GM18498 (cell line): ENCODE results near the gene OTOG.

ENCODE experiments used
- ATAC-seq: cut with Tn5 transposase; IDR thresholded peaks from one replicate; pipeline ENCODE4 v1.9.1; 2021; ENCODE audit warnings: mild to moderate bottlenecking, moderate library complexity; ENCODE audit not compliant: unreplicated experiment

Gene OTOG

DNA sequence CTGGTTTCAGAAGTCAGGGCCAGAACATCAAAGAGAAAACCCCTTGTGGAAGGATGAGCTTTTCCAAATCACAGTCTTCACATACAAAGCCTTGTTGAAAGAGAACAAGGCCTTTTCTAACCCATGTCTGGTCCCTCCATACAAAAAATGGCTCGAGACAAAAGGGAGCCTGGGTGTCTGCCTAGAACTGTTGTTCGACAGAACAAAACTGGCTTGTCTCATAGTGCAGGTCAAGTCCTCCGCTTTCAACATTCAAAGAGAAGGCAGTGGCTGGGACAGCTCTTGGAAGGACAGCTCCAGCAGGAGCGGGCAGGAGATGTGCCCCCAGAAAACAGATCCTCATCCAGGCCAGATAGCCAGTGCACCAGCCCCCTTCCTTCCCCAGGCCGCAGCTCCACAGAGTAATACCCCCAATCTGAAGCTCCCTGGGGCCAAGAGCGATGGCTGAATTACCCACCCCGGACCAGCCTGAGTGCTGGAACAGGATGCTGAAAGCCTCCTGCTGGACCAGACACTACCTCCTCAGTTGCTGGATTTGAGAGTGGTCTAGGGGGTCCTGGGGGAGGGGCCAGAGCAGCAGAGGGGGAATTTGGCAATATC lies 30.4 kb upstream of the OTOG start:
- ATAC-seq: no peak

DNA sequence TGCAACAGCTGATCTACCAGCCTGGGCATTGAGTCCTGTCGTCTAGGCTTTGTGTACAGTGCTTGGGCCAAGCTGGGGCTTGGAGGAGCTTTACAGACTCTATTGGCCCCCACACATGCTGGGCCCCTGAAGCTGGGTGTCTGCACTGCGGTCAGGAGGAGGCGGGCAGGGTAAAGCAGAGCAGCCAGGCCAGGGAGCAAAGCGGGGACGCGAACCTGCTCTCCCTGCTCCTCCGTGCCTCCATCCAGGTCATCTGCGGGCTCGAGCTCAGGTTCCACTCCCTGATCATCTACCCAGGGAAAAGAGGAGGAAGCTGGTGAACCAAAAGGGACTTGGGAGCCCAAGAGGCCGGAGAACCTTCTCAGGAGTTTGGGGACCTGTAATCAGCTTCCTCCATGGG lies 29.9 kb upstream of the OTOG start:
- ATAC-seq: no peak

DNA sequence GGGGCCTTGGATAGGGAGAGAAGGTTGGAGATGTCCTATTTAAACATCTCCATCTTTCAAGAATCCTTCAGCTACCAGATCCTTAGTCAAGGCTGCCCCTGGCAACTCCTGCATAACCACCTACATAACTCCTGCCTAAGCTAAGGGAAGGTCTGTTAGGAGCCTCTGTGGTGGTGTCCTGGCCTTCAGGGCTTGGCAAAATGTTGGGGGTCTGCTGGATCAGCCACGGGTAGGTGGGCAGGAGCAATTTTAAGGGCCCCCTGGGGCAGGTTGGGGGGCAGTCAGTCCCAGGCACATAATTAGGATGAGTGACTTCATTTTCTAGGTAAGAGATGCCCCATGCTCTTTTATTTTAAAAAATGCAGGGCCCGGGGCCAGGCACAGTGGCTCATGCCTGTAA lies 28.7 kb upstream of the OTOG start:
- ATAC-seq: no peak

DNA sequence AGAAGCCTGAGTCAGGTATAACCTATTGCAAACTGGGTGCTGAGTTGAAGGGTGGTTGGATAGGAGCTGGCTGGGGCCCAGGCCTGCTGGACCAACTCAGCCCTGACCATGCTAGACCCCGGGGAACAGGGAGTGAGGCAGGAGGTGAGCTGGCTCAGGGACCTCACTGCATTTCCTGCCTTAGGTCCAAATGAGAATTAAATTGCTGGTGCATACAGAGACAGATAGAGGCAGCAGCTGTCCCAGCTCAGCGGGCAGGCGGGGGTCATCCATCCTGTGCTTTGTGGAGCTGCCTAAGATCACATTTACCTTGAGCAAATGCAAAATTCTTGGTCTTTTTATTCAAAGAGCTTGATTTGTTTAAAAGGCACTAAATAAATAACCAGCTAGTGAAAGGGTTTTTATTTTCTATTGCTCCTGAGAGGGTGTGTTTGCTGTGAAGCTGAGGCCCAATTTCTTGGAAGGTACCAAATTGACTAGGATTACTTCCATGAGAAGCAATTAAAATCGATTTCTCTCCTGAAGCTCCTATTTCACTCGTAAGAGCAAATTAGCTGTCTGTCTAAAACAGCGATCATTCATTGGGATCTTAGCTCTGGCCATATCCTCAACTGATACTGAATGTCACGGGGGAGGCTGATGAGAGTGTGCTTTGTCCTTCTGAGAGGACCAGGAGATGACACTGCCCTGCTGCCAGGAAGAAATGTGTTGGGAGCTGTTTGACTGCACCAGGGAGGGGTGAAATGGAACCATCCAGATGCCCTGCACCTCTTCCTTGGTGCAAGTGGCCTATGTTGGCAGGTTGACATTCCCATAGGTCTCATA lies 27.8 kb upstream of the OTOG start:
- no peak for ATAC-seq

DNA sequence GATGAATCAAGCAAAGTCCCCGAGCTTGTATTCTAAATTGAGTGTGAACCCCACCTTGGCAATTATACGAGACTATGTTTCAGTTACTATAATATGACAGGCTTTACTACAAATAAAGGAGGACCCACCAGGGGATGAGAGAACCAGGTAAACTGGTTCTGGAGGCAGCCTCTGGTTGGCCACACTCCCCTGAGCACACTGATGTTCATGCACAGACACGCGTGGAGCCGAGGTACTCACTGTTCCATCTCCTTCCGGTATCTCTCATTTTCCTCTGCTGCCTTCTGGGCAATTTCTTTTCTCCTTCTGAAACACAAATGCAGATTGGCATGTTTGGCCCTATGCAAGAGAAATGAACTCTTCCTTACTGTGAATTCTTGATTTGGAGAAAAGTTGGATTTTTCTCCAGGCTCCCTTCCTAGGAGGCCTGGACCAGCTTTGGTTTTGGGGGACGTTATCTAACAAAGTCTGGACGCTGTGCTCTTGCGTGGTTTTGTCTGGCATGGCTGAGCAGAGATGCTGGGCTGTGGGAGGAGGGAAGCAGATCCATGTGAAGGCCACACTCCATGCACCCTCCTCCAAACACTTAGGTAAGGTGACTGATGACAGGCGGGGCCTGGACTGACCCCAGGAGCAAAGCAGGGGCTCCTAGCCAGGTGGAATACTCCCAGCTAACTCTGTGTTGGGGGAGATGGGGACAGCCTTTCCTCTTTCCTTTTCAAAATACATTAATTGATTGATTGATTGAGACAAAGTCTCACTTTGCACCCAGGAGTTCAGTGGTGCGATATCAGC lies 25.8 kb upstream of the OTOG start:
- no peak for ATAC-seq

DNA sequence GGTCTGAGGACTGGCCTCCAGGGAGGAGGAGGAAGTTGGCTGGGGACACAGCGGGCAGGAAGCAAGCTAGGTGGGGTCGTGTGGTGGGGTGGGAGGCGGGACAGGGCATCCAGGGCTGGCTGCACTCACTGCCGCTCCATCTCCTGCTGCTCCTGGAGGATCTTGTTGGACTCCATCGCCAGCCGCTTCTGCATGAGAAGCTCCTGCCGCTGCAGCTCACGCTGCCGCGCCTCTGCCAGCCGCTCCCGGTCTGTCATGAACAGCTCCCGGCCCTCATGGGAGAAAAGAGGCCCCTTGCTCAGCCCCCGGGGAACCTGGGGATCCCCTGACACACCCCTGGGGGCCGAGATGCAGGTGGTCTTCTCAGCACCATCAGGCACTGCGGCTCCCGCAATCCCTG lies 24.4 kb upstream of the OTOG start:
- no peak for ATAC-seq

DNA sequence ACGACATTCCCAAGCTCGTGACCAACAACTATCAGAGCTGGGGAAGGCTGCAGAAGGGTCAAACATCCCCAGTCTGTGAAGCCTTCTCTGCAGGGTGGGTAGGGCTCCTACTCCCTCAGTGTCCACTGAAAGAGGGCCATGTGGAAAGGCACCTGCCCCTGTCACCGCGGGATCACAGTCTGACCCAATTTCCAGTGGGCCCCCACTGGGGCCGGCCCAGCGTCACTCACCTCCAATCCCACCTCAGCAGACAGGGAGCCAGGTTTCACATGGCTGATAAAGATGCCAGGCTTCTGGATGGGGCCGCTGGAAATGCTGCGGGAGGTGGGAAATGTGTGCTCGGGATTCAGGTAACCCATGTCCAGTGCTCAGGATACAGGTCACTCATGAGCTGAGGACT lies 22.8 kb upstream of the OTOG start:
- ATAC-seq: no peak

DNA sequence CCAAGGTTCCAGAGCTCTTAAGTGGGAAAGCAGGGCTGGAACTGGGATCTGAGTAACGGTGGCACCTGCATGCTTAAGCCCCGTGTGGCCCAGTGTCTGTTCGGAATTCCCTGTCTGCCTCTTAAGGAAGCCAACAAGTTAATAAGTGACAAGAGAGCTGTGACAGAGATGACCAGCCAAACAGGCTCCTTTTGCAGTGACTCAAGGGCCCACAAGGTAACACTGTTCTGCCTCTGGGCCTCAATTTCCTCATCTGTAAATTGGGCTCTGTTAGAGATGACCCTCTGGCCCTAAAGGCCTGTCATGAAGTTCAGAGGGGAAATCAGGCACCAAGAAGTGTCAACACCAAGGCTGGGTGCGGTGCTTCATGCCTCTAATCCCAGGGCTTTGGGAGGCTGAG lies 21.5 kb upstream of the OTOG start:
- no peak for ATAC-seq

DNA sequence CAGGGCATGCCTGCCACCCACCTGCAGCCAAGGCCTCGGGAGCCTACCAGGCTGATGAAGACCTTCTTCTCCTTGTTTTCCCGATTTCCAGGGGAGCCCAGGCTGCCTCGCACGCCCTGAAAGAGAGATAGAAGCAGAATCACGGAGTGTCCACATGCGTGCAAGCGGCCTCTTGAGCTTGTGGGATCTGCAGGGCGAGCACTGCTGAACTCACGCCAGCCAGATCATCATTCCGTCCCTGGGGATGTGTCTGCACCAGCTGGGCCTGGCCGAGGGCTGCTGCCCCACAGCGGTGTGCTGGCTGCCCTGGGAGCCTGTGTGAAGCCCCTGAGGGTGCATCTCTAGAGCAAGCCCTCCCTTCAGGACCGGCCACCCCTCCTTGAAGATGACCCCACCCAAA lies 20.7 kb upstream of the OTOG start:
- no peak for ATAC-seq

DNA sequence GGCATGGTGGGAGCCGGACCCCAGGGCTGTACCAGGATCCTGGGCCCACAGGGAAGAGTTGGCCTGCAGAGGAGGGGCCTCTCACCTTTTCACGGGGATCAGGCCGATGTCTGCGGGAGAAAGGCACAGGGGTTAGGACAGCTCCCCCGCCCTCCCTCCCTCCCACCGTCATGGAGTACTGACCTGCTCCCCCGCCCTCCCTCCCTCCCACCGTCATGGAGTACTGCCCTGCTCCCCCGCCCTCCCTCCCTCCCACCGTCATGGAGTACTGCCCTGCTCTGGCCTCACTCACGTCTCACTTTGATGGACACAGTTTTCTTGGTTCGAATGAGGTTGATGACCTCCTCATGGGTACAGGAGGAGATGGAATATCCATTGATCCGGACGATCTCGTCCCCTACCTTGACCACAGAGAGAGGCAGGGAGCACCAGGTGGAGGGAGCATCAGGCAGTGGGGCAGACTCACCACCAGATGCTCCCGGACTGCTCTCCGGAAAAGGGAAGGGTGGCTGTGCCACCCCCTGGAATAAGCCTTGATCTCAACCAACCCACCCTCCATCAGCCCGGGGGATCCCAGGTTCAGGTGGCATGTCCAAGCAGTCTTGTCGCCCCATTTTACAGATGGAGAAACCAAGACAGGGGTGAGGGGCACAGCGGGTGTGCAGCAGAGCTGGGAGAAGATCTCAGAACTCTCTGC lies 20.0 kb upstream of the OTOG start:
- no peak for ATAC-seq

DNA sequence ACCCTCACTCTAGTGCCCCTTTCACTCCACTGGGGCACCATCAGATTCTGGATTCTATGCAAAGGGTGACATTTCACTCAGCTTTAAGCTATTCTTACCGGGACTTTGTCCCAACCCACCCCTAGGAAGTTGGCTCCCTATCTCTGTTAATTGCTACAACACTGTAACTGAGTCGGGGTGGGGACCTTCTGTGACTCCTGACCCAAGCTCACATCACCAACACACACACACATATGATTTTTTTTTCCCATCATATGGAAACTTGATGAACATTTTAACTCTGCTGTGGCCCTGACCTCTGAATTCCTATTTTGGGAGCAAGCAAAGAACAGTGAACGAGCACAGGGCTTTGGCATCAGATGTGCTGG lies 19.4 kb upstream of the OTOG start:
- ATAC-seq: no peak

DNA sequence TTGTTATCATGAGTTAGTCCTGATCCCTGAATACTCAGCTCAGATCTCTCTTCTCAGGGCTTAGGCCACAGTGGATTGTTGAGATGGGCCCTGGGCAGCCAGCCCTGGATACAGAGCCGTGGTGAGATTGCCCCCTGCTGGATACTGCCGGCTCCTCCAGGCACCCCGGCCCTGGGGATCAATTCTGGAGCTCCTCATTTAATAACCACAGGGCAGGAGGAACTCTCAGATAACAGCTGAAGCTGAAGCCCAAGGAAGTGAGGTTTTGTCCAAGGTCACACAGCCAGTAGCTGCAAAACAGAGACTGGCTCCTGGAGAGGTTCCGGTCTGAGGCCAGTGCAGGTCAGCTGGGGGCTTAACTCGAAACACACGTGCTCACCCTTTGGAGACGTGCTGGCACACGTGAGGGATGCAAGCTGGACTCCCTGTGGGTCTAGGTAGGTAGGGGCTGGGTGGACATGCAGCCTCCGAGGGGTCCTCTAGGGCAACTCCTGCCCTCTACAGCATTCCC lies 18.8 kb upstream of the OTOG start:
- ATAC-seq: peak; percentile 84

DNA sequence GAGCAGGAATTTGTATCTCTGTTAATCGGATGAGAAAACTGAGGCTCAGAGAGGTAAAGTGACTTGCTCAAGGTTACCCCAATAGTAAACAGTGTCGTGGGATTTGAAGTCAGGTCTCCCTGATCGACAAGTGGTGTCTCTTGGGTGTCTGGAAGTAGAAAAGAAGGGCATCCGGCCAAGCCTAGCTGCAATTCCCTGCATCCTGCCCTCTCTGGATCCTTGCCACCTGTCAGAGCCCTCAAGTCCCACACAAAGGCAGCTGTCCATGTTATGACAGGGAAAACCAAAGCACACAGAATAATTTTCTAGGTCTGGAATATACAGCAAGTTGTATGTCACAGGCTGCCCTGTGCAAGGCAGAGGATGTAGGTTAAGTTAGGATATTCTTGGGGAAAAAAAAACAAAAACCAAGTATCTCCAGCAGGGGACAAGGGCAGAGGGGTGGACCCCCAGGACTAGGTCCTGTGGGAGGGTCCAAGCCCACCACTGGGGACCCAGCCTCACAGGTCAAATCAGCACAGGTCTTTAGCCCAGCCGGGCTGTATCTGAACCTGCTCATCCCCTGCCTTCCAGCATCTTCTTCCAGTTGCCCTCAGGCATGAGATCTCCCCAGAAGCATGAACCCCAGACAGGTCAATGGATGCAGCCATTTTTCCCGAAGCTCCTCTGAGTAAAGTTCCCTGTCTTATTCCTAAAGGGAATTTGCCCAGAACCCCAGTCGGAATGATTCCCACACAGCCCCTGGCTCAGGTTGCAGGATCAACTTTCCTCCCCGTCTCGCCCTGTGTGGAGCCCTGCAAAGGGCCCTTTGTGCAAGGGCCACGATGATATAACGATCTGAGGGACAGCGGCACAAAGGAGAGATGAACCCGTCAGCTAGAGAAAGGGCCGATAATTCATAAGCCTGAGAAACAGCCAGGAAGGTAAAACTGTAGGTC lies 17.9 kb upstream of the OTOG start:
- no peak for ATAC-seq

DNA sequence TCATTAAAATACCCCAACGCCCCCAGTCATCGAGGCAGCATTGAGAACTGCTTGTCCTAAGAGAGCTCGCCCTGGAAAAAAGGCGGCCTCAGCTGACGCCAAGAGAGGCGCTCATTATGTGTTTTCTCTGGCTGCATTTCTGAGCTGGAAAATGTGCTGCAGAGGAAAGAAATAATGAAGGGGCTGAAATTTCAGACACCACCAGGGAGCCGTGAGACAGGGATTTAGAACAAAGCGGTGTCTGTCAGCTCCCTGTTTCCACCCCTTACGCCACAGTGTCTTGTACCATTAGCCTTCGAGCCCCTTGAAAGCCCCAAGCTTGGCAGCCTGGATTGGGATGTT lies 17.2 kb upstream of the OTOG start:
- ATAC-seq: no peak

DNA sequence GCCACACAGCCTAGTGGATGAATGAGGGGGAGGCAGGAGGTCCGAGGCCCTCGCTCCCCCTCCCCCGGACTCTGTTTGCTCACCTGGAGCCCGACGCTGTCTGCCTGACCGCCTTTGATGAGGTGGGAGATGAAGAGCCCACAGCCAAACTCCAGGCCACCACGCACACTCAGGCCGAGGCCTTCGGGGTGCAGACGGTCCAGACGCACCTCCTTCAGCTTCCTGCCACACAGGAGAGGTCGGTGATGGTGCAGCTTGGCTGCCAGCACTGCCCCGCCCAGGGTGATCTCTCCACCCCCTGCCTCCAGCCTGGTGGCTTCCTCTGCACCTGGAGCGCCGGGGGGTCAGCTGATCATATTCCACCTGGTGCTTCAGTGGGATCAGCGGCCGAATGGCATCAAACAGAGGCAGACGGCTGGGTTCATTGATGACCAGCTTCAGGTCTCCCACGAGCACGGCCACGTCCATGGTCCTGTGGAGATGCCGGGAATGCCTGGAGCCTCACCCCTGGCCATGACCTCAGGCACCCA lies 15.9 kb upstream of the OTOG start:
- no peak for ATAC-seq

DNA sequence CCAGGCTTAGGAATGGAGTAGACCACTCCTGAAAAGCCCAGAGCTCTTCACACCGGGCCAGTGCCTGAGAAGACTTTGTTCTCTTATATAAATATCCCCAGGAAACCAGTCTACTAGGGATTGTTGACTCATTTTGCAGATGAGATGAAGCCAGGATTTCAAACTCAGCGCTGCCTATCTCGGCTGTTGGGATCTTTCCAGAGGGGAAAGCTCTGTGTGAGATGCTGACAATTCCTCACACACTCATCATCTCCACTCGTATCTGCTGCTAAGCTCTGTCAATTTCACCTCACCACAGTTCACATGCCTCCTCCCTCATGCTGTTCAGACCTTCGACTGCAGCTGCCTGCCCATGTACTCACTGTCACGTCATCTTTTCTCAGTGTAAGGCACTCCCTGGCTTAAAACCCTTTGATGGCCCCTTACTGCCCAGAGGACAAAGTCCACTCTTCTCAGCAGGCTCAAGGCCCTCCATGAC lies 15.4 kb upstream of the OTOG start:
- no peak for ATAC-seq

DNA sequence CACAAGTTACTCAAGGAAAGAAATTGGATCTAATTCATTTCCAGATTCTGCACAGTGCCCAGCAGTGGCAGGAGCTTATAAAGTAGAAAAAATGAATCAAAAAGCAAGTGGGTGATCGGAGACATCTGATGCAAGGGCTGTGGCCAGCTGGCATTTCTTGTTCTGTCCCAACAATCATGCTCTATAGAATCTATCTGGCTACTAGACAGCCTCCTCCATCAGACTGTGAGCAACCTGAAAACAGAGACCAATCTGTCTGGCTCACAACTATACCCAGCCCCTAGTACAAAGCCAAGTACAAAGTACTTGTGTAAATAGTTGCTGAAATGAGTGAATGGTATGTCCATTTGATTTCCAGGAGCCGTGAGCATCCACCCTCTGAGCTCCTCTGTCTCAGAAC lies 14.3 kb upstream of the OTOG start:
- ATAC-seq: no peak

DNA sequence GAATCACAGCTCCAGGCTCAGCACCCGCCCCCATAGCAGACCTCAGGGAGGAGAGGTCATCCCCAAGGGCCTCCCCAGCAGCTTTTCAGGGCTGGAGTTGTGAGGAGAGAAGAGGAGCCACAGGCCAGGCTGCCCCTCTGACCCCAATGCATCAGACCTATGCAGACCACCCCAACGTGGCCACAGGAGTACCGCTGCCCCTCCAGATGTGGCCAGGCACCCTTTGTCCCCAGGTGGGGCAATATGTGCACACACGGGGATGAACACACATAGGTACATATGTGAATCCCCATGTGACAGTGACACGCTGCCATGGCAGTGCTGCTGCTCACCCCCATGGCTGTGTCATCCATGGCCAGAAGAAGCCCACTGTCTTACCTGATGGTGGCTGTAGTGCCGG lies 13.7 kb upstream of the OTOG start:
- no peak for ATAC-seq

DNA sequence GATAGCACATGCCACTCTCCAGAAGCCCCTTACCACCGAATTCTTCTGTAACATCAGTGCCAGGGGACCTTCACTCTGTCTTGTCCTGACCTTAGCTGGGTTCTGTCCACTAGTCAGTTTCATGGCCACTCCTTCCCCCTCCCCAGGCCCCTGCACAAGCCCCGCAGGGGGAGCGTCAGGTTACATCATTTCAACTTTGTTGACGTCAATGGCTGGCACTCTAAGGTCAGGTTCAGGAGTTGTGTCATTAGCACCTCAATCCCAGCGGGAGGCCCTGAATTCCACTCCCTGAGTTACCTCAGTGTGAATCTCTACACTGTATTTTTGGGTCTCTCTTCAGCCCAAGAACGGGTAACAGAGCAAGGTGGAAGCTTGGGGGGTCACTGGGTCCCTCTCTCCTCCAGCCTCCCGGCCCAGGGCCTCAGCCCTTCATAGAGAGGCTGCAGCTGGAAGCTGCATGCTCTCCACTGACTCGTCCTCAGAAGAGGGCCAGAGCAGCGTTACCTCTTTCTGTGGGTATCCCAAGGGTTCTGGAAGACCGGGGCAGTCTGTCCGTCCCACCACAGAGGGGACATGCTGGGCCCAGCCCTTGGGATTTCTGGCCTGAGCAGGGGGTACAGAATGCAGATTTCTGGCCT lies 13.2 kb upstream of the OTOG start:
- ATAC-seq: no peak
